WI38 (cell line): ENCODE results near the gene PITPNM3.

Experiments used
- H3K4me3 ChIP-seq: 2 replicates; pipeline ENCODE4 v1.5.1; 2011; ENCODE audit warnings: low read depth, mild to moderate bottlenecking, control low read depth, low read length
- CTCF ChIP-seq: IDR thresholded peaks from 2 replicates; pipeline ENCODE4 v1.5.1; 2012; ENCODE audit warnings: low read depth, mild to moderate bottlenecking, control low read depth, low read length

PITPNM3 gene

GRCh38 chr17:6457688-6458459 lies 98.5 kb downstream of the PITPNM3 start:
- TF ChIP-seq CTCF = no peak
- H3K4me3 ChIP-seq = no peak overlapping the region

GRCh38 chr17:6456914-6457687 lies 99.3 kb downstream of the PITPNM3 start:
- H3K4me3 ChIP-seq = no peak overlapping the region
- no peak for TF ChIP-seq CTCF

- no peak for TF ChIP-seq CTCF
- H3K4me3 ChIP-seq = no peak overlapping the region
Observed at GRCh38 chr17:6456321-6456720, 100.0 kb downstream of the PITPNM3 start.

- TF ChIP-seq CTCF = no peak
- no peak overlapping the region for H3K4me3 ChIP-seq
Observed at GRCh38 chr17:6455321-6455705, 101.0 kb downstream of the PITPNM3 start.

- TF ChIP-seq CTCF = no peak
- H3K4me3 ChIP-seq = no peak overlapping the region
Observed at GRCh38 chr17:6454495-6455320, 101.6 kb downstream of the PITPNM3 start.

GRCh38 chr17:6453279-6454024 lies 102.9 kb downstream of the PITPNM3 start:
- no peak overlapping the region for H3K4me3 ChIP-seq
- no peak for TF ChIP-seq CTCF
